ENCODE data around the gene CHPF2.

GRCh38 chr7:151279868-151280267 is 47.6 kb downstream of the CHPF2 start:
- no peak for TF ChIP-seq CTCF (IDR thresholded peaks at IDR 0.05; ENCODE audit: borderline replicate concordance, extremely low read depth, low read length, poor library complexity, severe bottlenecking)
- no peak for TF ChIP-seq EZH2 (IDR thresholded peaks at IDR 0.05; ENCODE audit: borderline replicate concordance, low read depth, low read length, severe bottlenecking)

Data from DND-41 (cell line).